SK-N-SH (cell line): ENCODE results near the gene TIMM17A. TPM values are rescaled to one million over a fixed set of nuclear protein-coding genes. Genes with fewer than 3 reads are reported as not detected.

Source experiments
- CTCF ChIA-PET: fragments of 300-600, 350-600 bp; formaldehyde crosslinking; extraction: SDS; loops from one replicate; lab custom pipeline; 2021; lab: Yijun Ruan, JAX
- POLR2A ChIA-PET: fragments of 350-600 bp; sonication (Branson Sonifier 250); formaldehyde crosslinking; extraction: SDS; loops from one replicate; lab custom pipeline; 2020; ENCODE audit warnings: antibody characterized with exemption, inconsistent platforms; lab: Yijun Ruan, JAX
- DNase-seq: peaks from one replicate; pipeline ENCODE4 v3.0.0; 2012
- H2AFZ ChIP-seq: fragments of 200-600 bp; sonication (generic); 2 replicates; pipeline ENCODE4 v1.8.1; 2016; ENCODE audit warnings: antibody characterized with exemption, mild to moderate bottlenecking, low read depth
- H3F3A ChIP-seq: fragments of 200-600 bp; sonication (generic); replicated peaks from 2 replicates; pipeline ENCODE3; 2016; ENCODE audit warnings: antibody characterized with exemption, mild to moderate bottlenecking; ENCODE audit not compliant: insufficient read depth
- H3K27ac ChIP-seq, 2 experiments: fragments of 200-500 bp in 1 of 2; fragments of 200-600 bp in 1 of 2; sonication (Bioruptor generic) in 1 of 2; sonication (generic), shearing (Covaris generic) in 1 of 2; 2 replicates each; pipeline versions ENCODE4 v1.5.1 to v1.6.1; 2014 to 2016; ENCODE audit warnings: low read depth in 2 of 2, inconsistent platforms in 1 of 2, low read length in 1 of 2, mild to moderate bottlenecking in 1 of 2, mixed read lengths in 1 of 2
- H3K27me3 ChIP-seq: fragments of 200-600 bp; sonication (generic), shearing (Covaris generic); 2 replicates; pipeline ENCODE4 v1.6.1; 2016; ENCODE audit warnings: mixed run types; ENCODE audit not compliant: insufficient read depth
- H3K36me3 ChIP-seq, 2 experiments: fragments of 200-500 bp in 1 of 2; fragments of 200-600 bp in 1 of 2; sonication (Bioruptor generic) in 1 of 2; sonication (generic) in 1 of 2; replicated peaks in 1 of 2; 2 replicates each; pipeline versions ENCODE3 to v1.5.1; 2014 to 2016; ENCODE audit warnings: low read length in 1 of 2, mild to moderate bottlenecking in 1 of 2; ENCODE audit not compliant: insufficient read depth in 2 of 2, control insufficient read depth in 1 of 2
- H3K4me1 ChIP-seq, 2 experiments: fragments of 200-500 bp in 1 of 2; fragments of 200-600 bp in 1 of 2; sonication (Bioruptor generic) in 1 of 2; sonication (generic), shearing (Covaris generic) in 1 of 2; 2 replicates each; pipeline versions ENCODE4 v1.5.1 to v1.6.1; 2014 to 2016; ENCODE audit warnings: low read depth in 1 of 2, low read length in 1 of 2, mixed run types in 1 of 2; ENCODE audit not compliant: insufficient read depth in 2 of 2, control insufficient read depth in 1 of 2
- H3K4me2 ChIP-seq: fragments of 200-600 bp; sonication (generic), shearing (Covaris generic); 2 replicates; pipeline ENCODE4 v1.6.1; 2017; ENCODE audit warnings: mixed run types
- H3K4me3 ChIP-seq, 2 experiments: fragments of 200-500 bp in 1 of 2; fragments of 200-600 bp in 1 of 2; sonication (Bioruptor generic) in 1 of 2; sonication (generic), shearing (Covaris generic) in 1 of 2; 2 replicates each; pipeline versions ENCODE4 v1.5.1 to v1.8.1; 2014 to 2016; ENCODE audit warnings: low read depth in 2 of 2, inconsistent platforms in 1 of 2, low read length in 1 of 2, mild to moderate bottlenecking in 1 of 2, mixed read lengths in 1 of 2, moderate library complexity in 1 of 2
- H3K79me2 ChIP-seq: fragments of 200-600 bp; sonication (generic); 2 replicates; pipeline ENCODE4 v1.8.1; 2017; ENCODE audit warnings: mild to moderate bottlenecking; ENCODE audit not compliant: insufficient read depth
- H3K9ac ChIP-seq: fragments of 200-600 bp; sonication (generic); 2 replicates; pipeline ENCODE4 v1.6.1; 2017; ENCODE audit warnings: mixed run types
- H3K9me2 ChIP-seq: fragments of 200-600 bp; sonication (generic); 2 replicates; pipeline ENCODE4 v1.6.1; 2017; ENCODE audit warnings: mixed run types
- H3K9me3 ChIP-seq: fragments of 200-600 bp; sonication (generic); 2 replicates; pipeline ENCODE4 v1.6.1; 2017; ENCODE audit warnings: mixed run types, mild to moderate bottlenecking, moderate library complexity
- H4K20me1 ChIP-seq: fragments of 200-600 bp; sonication (generic); 2 replicates; pipeline ENCODE4 v1.6.1; 2017; ENCODE audit warnings: mild to moderate bottlenecking, mixed run types; ENCODE audit not compliant: insufficient read depth
- CHD2 ChIP-seq: fragments of 150-350 bp; IDR thresholded peaks from 2 replicates; pipeline ENCODE4 v1.6.1; 2018; ENCODE audit warnings: low read length; ENCODE audit not compliant: partially characterized antibody
- FOXM1 ChIP-seq: IDR thresholded peaks from 2 replicates; pipeline ENCODE4 v1.4.0; 2012; ENCODE audit warnings: low read depth, mild to moderate bottlenecking
- GABPA ChIP-seq: IDR thresholded peaks from 2 replicates; pipeline ENCODE4 v1.4.0; 2012; ENCODE audit warnings: low read depth, mild to moderate bottlenecking
- MXI1 ChIP-seq: IDR thresholded peaks from 2 replicates; pipeline ENCODE4 v1.6.1; 2012; ENCODE audit warnings: mild to moderate bottlenecking, low read depth, low read length, improper control_type of control experiment
- NRF1 ChIP-seq: IDR thresholded peaks from 2 replicates; pipeline ENCODE4 v1.6.1; 2012; ENCODE audit warnings: low read depth, mild to moderate bottlenecking, low read length
- POLR2AphosphoS5 ChIP-seq: IDR thresholded peaks from 2 replicates; pipeline ENCODE4 v1.6.1; 2012; ENCODE audit warnings: low read depth, low read length
- SIN3A ChIP-seq: IDR thresholded peaks from 2 replicates; pipeline ENCODE4 v1.6.1; 2012; ENCODE audit warnings: low read depth, mild to moderate bottlenecking, low read length, moderate library complexity, borderline replicate concordance
- SMC3 ChIP-seq: IDR thresholded peaks from 2 replicates; pipeline ENCODE4 v1.6.1; 2012; ENCODE audit warnings: low read depth, low read length, improper control_type of control experiment
- TAF1 ChIP-seq: IDR thresholded peaks from 2 replicates; pipeline ENCODE4 v1.6.1; 2012; ENCODE audit warnings: low read depth, mild to moderate bottlenecking, low read length, moderate library complexity, borderline replicate concordance
- YY1 ChIP-seq: IDR thresholded peaks from 2 replicates; pipeline ENCODE4 v1.4.0; 2012; ENCODE audit warnings: low read depth, mild to moderate bottlenecking
- WGBS: methylation state at CpG from one replicate; pipeline ENCODE4 v1.1.6; 2017; ENCODE audit warnings: low lambda C conversion rate; 5-methylcytosine and 5-hydroxymethylcytosine counted together
- polyA plus RNA-seq, 3 experiments: library from polyadenylated mRNA; depleted of rRNA; stranded (reverse); fragments of >200 nt; gene quantifications; 2 replicates each; pipeline ENCODE4 v1.2.3, GENCODE V29; 2012

The TIMM17A gene
- polyA plus RNA-seq, 1 of the 3 experiments (the other 2 are of a cell fraction) = 33.6 TPM

DNA sequence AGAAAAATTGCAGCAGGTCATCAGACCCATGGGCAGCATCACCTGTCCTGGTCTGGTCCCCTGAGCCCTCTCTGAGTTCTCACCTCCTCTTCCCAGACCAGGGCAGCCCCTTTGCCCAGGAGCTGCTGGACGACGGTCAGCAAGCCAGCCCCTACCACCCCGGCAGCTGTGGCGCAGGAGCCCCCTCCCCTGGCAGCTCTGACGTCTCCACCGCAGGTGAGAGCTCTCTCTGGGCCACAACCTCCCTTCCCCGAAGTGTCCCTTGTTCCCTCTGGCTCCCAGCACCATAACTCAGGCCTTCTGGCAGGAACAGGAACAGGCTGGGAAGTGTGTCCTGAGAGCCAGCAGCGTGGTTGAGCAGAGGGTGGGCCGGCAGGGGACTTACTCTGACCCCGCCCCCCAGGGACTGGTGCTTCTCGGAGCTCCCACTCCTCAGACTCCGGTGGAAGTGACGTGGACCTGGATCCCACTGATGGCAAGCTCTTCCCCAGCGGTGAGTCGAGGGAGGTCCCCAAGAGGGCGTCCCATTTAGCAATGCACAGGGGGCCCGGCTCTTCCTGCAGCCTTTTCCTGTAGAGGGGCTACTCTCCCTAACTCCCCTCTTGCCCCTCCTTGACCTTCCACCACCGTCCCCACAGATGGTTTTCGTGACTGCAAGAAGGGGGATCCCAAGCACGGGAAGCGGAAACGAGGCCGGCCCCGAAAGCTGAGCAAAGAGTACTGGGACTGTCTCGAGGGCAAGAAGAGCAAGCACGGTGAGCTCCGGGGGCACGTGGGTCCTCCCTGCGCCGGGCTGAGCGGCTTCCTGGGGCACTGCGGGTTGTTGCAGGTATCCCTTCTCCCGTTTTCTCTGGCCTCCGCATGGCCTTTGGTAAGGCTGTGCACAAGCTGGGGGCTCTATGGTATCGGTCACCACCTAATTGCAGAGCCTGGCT lies 57.5 kb downstream of the TIMM17A start:
- WGBS = 75% methylated on average over 24 of the region's 35 CpGs
- Histone ChIP-seq H3K9ac (no peak overlapping the region), H4K20me1 (no peaks in the 10 kb centered on the region), H3K9me3 (no peaks in the 10 kb centered on the region), H3K36me3 (no peaks in the 10 kb centered on the region), H3K4me3 (no peak overlapping the region), H3K27ac (no peak overlapping the region), H3K27me3 (no peaks in the 10 kb centered on the region), H3F3A (no peaks in the 10 kb centered on the region), H3K79me2 (no peaks in the 10 kb centered on the region), H2AFZ (no peak overlapping the region), H3K9me2 (no peaks in the 10 kb centered on the region), H3K4me1 (peaks cover 0 to 3% of the 10 kb centered on the region in 2 experiments; a peak in 1 of 4 replicates), H3K4me2 (no peak overlapping the region)
- ChIA-PET POLR2A (no interaction called here), CTCF (interaction anchor here (1.1 to 20.4 kb wide), 6 partner anchors 14 to 121 kb away, joined by 3 to 411 read pairs (median 42); partner anchors contain the start of gene GPR37L1)
- no peak for DNase-seq
- TF ChIP-seq FOXM1 (no peak), SMC3 (no peak), NRF1 (no peak), MXI1 (no peak), POLR2AphosphoS5 (no peak)

DNA sequence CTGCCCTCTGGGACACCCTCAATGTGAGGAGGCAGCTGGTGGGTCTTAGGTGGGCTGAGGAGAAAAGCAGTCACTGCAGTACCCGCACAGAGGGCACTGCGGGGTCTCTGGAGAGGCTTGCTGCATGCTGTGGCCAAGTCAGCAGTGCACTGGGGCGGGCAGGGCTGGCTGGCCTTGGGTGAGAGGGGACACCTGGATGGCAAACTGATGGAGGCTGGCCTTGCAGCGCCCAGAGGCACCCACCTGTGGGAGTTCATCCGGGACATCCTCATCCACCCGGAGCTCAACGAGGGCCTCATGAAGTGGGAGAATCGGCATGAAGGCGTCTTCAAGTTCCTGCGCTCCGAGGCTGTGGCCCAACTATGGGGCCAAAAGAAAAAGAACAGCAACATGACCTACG lies 58.3 kb downstream of the TIMM17A start:
- no peak overlapping the region for H3K4me3 ChIP-seq
- H3K4me1 ChIP-seq = peaks cover 0 to 3% of the 10 kb centered on the region in 2 experiments; a peak in 1 of 4 replicates
- H3F3A ChIP-seq = no peaks in the 10 kb centered on the region
- no peak for DNase-seq
- no peaks in the 10 kb centered on the region for H3K9me2 ChIP-seq
- WGBS = 78% methylated on average over 10 of the region's 12 CpGs
- TF ChIP-seq SIN3A (no peak), YY1 (no peak), GABPA (no peak), POLR2AphosphoS5 (no peak), TAF1 (no peak)
- no peak overlapping the region for H2AFZ ChIP-seq
- no peaks in the 10 kb centered on the region for H3K9me3 ChIP-seq
- H3K4me2 ChIP-seq = no peak overlapping the region
- no peaks in the 10 kb centered on the region for H4K20me1 ChIP-seq
- POLR2A ChIA-PET = no interaction called here
- no peak overlapping the region for H3K27ac ChIP-seq
- no peak overlapping the region for H3K9ac ChIP-seq
- H3K27me3 ChIP-seq = no peaks in the 10 kb centered on the region
- CTCF ChIA-PET = interaction anchor here (1.1 to 20.4 kb wide), 4 partner anchors 14 to 109 kb away, joined by 3 to 411 read pairs (median 42); partner anchors contain the start of gene GPR37L1
- no peaks in the 10 kb centered on the region for H3K36me3 ChIP-seq
- H3K79me2 ChIP-seq = no peaks in the 10 kb centered on the region

DNA sequence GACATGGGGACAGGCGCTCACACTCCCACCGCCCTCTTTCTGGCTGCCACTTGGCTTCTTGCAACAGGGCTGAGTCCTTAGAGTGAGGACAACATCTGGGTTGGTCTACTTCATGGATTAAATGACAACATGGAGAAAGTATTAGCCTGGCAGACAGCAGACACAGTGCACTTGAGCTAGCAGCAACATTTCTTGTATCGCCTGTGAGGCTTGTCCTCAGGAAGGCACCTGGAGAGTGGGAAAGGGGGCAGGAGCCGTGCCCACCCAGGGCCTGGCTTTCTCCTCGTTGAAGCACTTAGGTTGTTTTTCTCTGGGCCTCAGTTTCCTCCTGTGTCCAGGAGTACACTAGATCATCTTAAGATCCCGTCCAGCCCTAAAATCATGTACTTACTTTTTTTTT lies 58.8 kb downstream of the TIMM17A start:
- WGBS = 89% methylated on average over 6 of the region's 6 CpGs

More for the DNA sequence above, 58.8 kb downstream of the TIMM17A start:
- H3K4me1 ChIP-seq = peaks cover 0 to 3% of the 10 kb centered on the region in 2 experiments; a peak in 1 of 4 replicates
- no peaks in the 10 kb centered on the region for H3K9me2 ChIP-seq
- no peaks in the 10 kb centered on the region for H3K9me3 ChIP-seq
- H2AFZ ChIP-seq = no peak overlapping the region
- no peaks in the 10 kb centered on the region for H4K20me1 ChIP-seq
- ChIA-PET POLR2A (no interaction called here), CTCF (interaction anchor here (1.9 to 20.4 kb wide), 3 partner anchors 15 to 108 kb away, joined by 6 to 411 read pairs (median 77); partner anchors contain the start of gene GPR37L1)
- H3K4me3 ChIP-seq = no peak overlapping the region
- no peak for TF ChIP-seq CHD2
- H3K4me2 ChIP-seq = no peak overlapping the region
- H3K27me3 ChIP-seq = no peaks in the 10 kb centered on the region
- H3K9ac ChIP-seq = no peak overlapping the region
- no peaks in the 10 kb centered on the region for H3K36me3 ChIP-seq
- H3K79me2 ChIP-seq = no peaks in the 10 kb centered on the region
- DNase-seq = no peak
- no peaks in the 10 kb centered on the region for H3F3A ChIP-seq
- H3K27ac ChIP-seq = no peak overlapping the region
